ENCODE results near the gene NCOA3.

NCOA3 gene

GRCh38 chr20:47627540-47627939, 125.9 kb downstream of the NCOA3 start:
- no peaks in the 10 kb centered on the region; the same call in 1 of the 2 replicates for H3K36me3 ChIP-seq (ENCODE audit: insufficient read depth)
- no peaks in the 10 kb centered on the region for H4K20me1 ChIP-seq (ENCODE audit: insufficient read depth)
- H3K79me2 ChIP-seq (ENCODE audit: insufficient read depth, low read depth): no peaks in the 10 kb centered on the region

GRCh38 chr20:47629907-47630306, 128.2 kb downstream of the NCOA3 start:
- Histone ChIP-seq H3K27ac (no peak overlapping the region), H4K20me1 (ENCODE audit: insufficient read depth) (no peaks in the 10 kb centered on the region), H3K9ac (no peak overlapping the region), H2AFZ (ENCODE audit: low read depth) (no peak overlapping the region), H3K79me2 (ENCODE audit: insufficient read depth, low read depth) (no peaks in the 10 kb centered on the region), H3K4me2 (no peak overlapping the region), H3K4me1 (ENCODE audit: low read depth, poor library complexity, severe bottlenecking) (peaks cover 15% of the 10 kb centered on the region), H3K27me3 (ENCODE audit: insufficient read depth, low read depth) (no peaks in the 10 kb centered on the region), H3K4me3 (IDR thresholded peaks at IDR 0.05; ENCODE audit: insufficient read depth, low read depth, low read length) (no peak overlapping the region), H3K36me3 (ENCODE audit: insufficient read depth) (no peaks in the 10 kb centered on the region; the same call in 1 of the 2 replicates)
- TF ChIP-seq CTCF (conservative IDR thresholded peaks at IDR 0.05; ENCODE audit: low read depth, low read length): no peak

More at GRCh38 chr20:47627540-47627939, 125.9 kb downstream of the NCOA3 start:
- Histone ChIP-seq H3K4me2 (no peak overlapping the region), H3K4me3 (IDR thresholded peaks at IDR 0.05; ENCODE audit: insufficient read depth, low read depth, low read length) (no peak overlapping the region), H3K9ac (no peak overlapping the region), H3K27me3 (ENCODE audit: insufficient read depth, low read depth) (no peaks in the 10 kb centered on the region), H2AFZ (ENCODE audit: low read depth) (no peak overlapping the region), H3K4me1 (ENCODE audit: low read depth, poor library complexity, severe bottlenecking) (peaks cover 34% of the 10 kb centered on the region), H3K27ac (no peak overlapping the region)
- TF ChIP-seq CTCF (conservative IDR thresholded peaks at IDR 0.05; ENCODE audit: low read depth, low read length): no peak

- no peaks in the 10 kb centered on the region for H3K79me2 ChIP-seq (ENCODE audit: insufficient read depth, low read depth)
- H3K4me1 ChIP-seq (ENCODE audit: low read depth, poor library complexity, severe bottlenecking): peaks cover 11% of the 10 kb centered on the region
- peaks cover 4% of the 10 kb centered on the region; the same call in 1 of the 2 replicates for H3K36me3 ChIP-seq (ENCODE audit: insufficient read depth)
- no peak for TF ChIP-seq CTCF (conservative IDR thresholded peaks at IDR 0.05; ENCODE audit: low read depth, low read length)
- H3K4me3 ChIP-seq (IDR thresholded peaks at IDR 0.05; ENCODE audit: insufficient read depth, low read depth, low read length): no peak overlapping the region
- H2AFZ ChIP-seq (ENCODE audit: low read depth): no peak overlapping the region
- H3K27me3 ChIP-seq (ENCODE audit: insufficient read depth, low read depth): no peaks in the 10 kb centered on the region
- H3K27ac ChIP-seq: no peak overlapping the region
- no peaks in the 10 kb centered on the region for H4K20me1 ChIP-seq (ENCODE audit: insufficient read depth)
- H3K4me2 ChIP-seq: no peak overlapping the region
- no peak overlapping the region for H3K9ac ChIP-seq
Observed at GRCh38 chr20:47631078-47631477, 129.4 kb downstream of the NCOA3 start.

GRCh38 chr20:47635256-47635655, 133.6 kb downstream of the NCOA3 start:
- peaks cover 11% of the 10 kb centered on the region for H3K4me1 ChIP-seq (ENCODE audit: low read depth, poor library complexity, severe bottlenecking)
- H2AFZ ChIP-seq (ENCODE audit: low read depth): no peak overlapping the region
- H3K36me3 ChIP-seq (ENCODE audit: insufficient read depth): peaks cover 7% of the 10 kb centered on the region; the same call in 1 of the 2 replicates
- no peak overlapping the region for H3K27ac ChIP-seq
- H3K4me2 ChIP-seq: no peak overlapping the region
- H3K79me2 ChIP-seq (ENCODE audit: insufficient read depth, low read depth): no peaks in the 10 kb centered on the region
- H3K27me3 ChIP-seq (ENCODE audit: insufficient read depth, low read depth): no peaks in the 10 kb centered on the region
- H4K20me1 ChIP-seq (ENCODE audit: insufficient read depth): no peaks in the 10 kb centered on the region
- H3K9ac ChIP-seq: no peak overlapping the region
- TF ChIP-seq CTCF (conservative IDR thresholded peaks at IDR 0.05; ENCODE audit: low read depth, low read length): no peak
- H3K4me3 ChIP-seq (IDR thresholded peaks at IDR 0.05; ENCODE audit: insufficient read depth, low read depth, low read length): no peak overlapping the region
